PFSK-1 (cell line): ENCODE data around the gene HTRA2.

Experiments
- FOXP2 ChIP-seq: optimal IDR thresholded peaks from 2 replicates; pipeline ENCODE3; 2011; ENCODE audit warnings: borderline replicate concordance, control low read depth, inconsistent platforms; ENCODE audit not compliant: insufficient read depth; ENCODE audit errors: extremely low read length, extremely low read depth
- POLR2AphosphoS5 ChIP-seq: IDR thresholded peaks from 2 replicates; pipeline ENCODE4 v1.6.1; 2012; ENCODE audit warnings: low read depth, mild to moderate bottlenecking, control low read depth, low read length, moderate library complexity
- REST ChIP-seq, 2 experiments: IDR thresholded peaks; 2 replicates each; pipeline versions ENCODE4 v1.6.1 to v1.8.0; 2011 to 2012; ENCODE audit warnings: low read depth in 2 of 2, low read length in 2 of 2, control low read depth in 1 of 2, inconsistent platforms in 1 of 2, mild to moderate bottlenecking in 1 of 2, moderate library complexity in 1 of 2; ENCODE audit not compliant: insufficient read depth in 1 of 2
- SIN3A ChIP-seq: IDR thresholded peaks from 2 replicates; pipeline ENCODE4 v1.6.1; 2012; ENCODE audit warnings: mild to moderate bottlenecking, low read length, moderate library complexity, borderline replicate concordance; ENCODE audit not compliant: insufficient read depth
- TAF1 ChIP-seq: IDR thresholded peaks from 2 replicates; pipeline ENCODE4 v1.6.1; 2012; ENCODE audit warnings: low read length, control low read depth, borderline replicate concordance; ENCODE audit not compliant: insufficient read depth

HTRA2 gene

GRCh38 chr2:74499267-74499939 lies 30.3 kb upstream of the HTRA2 start, which contains the start of gene LBX2:
Gene LBX2, minus strand, starts transcription at chr2:74499603. Its CDS starts 66 bp downstream, at chr2:74499537.
- TF ChIP-seq POLR2AphosphoS5 (no peak), REST (IDR thresholded peaks at IDR 0.05; ENCODE audit: insufficient read depth in 1 of 2, low read depth in 2 of 2, low read length in 2 of 2) (no peak), TAF1 (no peak), FOXP2 (no peak), SIN3A (no peak)

GRCh38 chr2:74499940-74500577 lies 29.7 kb upstream of the HTRA2 start:
- no peak for TF ChIP-seq POLR2AphosphoS5

GRCh38 chr2:74500578-74500946 lies 29.2 kb upstream of the HTRA2 start:
- TF ChIP-seq SIN3A (no peak), POLR2AphosphoS5 (no peak), REST (IDR thresholded peaks at IDR 0.05; ENCODE audit: insufficient read depth in 1 of 2, low read depth in 2 of 2, low read length in 2 of 2) (no peak), FOXP2 (no peak), TAF1 (no peak)

- TF ChIP-seq POLR2AphosphoS5 (no peak), REST (IDR thresholded peaks at IDR 0.05; ENCODE audit: insufficient read depth in 1 of 2, low read depth in 2 of 2, low read length in 2 of 2) (peak; percentile 18 to 75; a peak in 2 of 4 replicates)
These were observed 28.2 kb upstream of the HTRA2 start for GRCh38 chr2:74501335-74502071.

- TF ChIP-seq TAF1 (no peak), SIN3A (no peak), REST (IDR thresholded peaks at IDR 0.05; ENCODE audit: insufficient read depth in 1 of 2, low read depth in 2 of 2, low read length in 2 of 2) (no peak)
These were observed 27.5 kb upstream of the HTRA2 start for GRCh38 chr2:74502147-74502719.
